ENCODE measurements around the gene CMKLR1.

The CMKLR1 gene

GRCh38 chr12:108335349-108336119 lies 3.6 kb downstream of the CMKLR1 start:
- Histone ChIP-seq H3K36me3 (ENCODE audit: insufficient read depth, low read length) (peaks cover 5% of the 10 kb centered on the region; the same call in 1 of the 2 replicates), H3K4me1 (ENCODE audit: insufficient read depth, low read length) (peaks cover 24% of the 10 kb centered on the region; the same call in 1 of the 2 replicates), H3K9me3 (ENCODE audit: control insufficient read depth, insufficient read depth, low read length) (no peaks in the 10 kb centered on the region), H3K9ac (ENCODE audit: low read depth, low read length) (no peak overlapping the region)

DNA sequence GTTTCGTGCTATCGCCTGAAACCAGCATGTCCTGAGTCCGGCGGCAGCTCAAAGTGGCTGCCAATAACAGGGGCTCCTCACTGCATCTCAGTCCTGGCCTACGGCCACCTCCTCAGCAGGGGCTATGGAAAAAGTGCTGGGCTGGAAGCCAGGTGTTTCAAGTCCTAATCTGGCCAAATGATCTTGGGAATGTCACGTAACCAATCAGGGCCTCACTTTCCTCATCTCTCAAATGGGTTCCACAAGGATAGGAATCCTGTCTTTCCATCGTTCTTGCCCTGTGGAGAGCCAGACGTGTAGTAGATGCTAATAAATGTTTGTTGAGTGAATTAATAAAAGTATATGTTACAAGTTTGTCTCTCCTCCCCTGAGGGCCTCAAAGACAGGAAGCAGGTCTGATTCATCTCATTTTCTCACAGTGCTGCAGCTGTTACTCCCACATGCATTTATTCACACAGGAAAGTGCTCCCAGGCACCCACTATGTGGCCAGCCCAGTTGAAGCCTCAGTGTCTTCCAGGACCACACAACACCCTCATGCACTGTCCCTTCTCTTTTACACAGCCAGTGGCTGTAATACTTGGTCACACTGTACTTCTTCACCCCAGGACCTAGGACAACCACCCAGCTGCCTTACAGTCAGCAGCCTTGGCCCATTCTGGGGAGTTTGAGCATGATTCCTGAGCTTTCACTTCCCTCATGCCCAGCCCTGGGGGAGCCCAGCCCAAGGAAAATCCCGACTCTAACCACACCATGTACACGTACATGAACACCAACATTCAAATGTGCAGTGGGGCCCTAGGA lies 5.0 kb downstream of the CMKLR1 start:
- H3K36me3 ChIP-seq (ENCODE audit: insufficient read depth, low read length) = peaks cover 5% of the 10 kb centered on the region; the same call in 1 of the 2 replicates
- H3K9ac ChIP-seq (ENCODE audit: low read depth, low read length) = no peak overlapping the region
- H3K9me3 ChIP-seq (ENCODE audit: control insufficient read depth, insufficient read depth, low read length) = no peaks in the 10 kb centered on the region
- H3K4me1 ChIP-seq (ENCODE audit: insufficient read depth, low read length) = peaks cover 17% of the 10 kb centered on the region; the same call in 1 of the 2 replicates

GRCh38 chr12:108332791-108333382 lies 6.2 kb downstream of the CMKLR1 start:
- Histone ChIP-seq H3K4me1 (ENCODE audit: insufficient read depth, low read length) (peaks cover 17% of the 10 kb centered on the region; the same call in 1 of the 2 replicates), H3K9me3 (ENCODE audit: control insufficient read depth, insufficient read depth, low read length) (no peaks in the 10 kb centered on the region), H3K9ac (ENCODE audit: low read depth, low read length) (no peak overlapping the region), H3K36me3 (ENCODE audit: insufficient read depth, low read length) (peaks cover 5% of the 10 kb centered on the region; the same call in 1 of the 2 replicates)

GRCh38 chr12:108328420-108328819 lies 10.7 kb downstream of the CMKLR1 start:
- Histone ChIP-seq H3K9me3 (ENCODE audit: control insufficient read depth, insufficient read depth, low read length) (no peaks in the 10 kb centered on the region), H3K4me1 (ENCODE audit: insufficient read depth, low read length) (peaks cover 7% of the 10 kb centered on the region; the same call in 1 of the 2 replicates), H3K9ac (ENCODE audit: low read depth, low read length) (no peak overlapping the region), H3K36me3 (ENCODE audit: insufficient read depth, low read length) (no peaks in the 10 kb centered on the region)

DNA sequence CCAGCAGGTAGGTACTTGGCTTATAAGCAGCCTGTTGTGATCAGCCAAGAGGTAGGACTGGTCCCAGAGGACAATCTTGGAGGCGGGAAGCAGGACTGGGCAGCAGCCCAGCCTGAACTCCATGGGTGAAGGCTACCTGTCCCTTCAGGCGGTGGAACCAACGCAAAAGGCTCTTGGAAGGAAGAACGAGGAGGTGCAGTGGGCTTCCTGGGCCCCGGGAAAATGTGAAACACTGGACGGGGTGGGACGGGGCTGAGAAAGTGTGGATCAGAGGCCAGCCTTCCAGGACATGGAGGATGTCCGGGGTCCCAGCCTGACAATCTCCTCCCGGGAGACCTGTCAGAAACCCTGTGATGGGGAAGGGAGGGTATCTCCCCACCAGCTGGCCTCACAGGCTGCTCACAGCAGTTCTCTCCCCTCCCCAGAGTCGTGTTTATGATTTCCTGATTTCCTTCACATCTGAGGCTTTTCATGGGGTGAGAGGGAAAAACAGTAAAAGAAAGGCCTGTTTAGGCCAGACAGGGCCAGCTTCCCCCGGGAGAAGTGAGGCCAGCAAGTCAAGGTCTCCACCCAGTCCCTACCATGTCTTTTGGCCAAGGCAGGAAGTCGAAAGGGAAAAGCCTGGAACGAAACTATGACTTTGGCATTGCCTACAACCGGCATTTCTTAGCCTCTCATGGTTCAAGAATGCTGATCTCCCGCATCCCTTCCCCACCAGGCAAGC lies 11.3 kb downstream of the CMKLR1 start:
- Histone ChIP-seq H3K9me3 (ENCODE audit: control insufficient read depth, insufficient read depth, low read length) (no peaks in the 10 kb centered on the region), H3K9ac (ENCODE audit: low read depth, low read length) (no peak overlapping the region), H3K4me1 (ENCODE audit: insufficient read depth, low read length) (peaks cover under 1% of the 10 kb centered on the region; the same call in 1 of the 2 replicates), H3K36me3 (ENCODE audit: insufficient read depth, low read length) (no peaks in the 10 kb centered on the region)

DNA sequence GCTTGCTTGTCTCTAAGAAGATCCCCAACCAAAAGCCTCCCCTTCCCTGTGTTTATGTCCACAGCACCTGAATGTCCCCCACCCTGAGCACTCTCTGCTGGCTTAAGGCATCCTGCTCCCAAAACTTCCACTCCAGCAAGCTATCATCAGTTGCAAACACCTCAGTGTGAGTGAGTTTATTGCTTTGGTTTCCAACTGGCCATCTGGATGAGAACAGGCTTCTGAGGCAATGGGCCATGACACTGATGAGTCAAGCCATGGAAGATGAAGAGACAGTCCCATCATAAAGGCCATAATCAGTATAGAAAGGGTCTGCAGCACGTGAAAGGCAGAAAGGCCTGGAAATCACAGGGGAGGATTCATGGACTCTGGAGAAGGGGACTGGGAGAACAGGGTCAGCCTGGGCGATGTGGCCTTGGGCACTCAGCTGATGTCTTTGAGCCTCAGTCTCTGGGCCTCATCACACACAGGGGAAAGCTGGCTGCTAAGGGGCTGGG lies 12.8 kb downstream of the CMKLR1 start:
- H3K9ac ChIP-seq (ENCODE audit: low read depth, low read length) = no peak overlapping the region
- H3K36me3 ChIP-seq (ENCODE audit: insufficient read depth, low read length) = no peaks in the 10 kb centered on the region
- no peaks in the 10 kb centered on the region for H3K9me3 ChIP-seq (ENCODE audit: control insufficient read depth, insufficient read depth, low read length)
- peaks cover 10% of the 10 kb centered on the region; the same call in 1 of the 2 replicates for H3K4me1 ChIP-seq (ENCODE audit: insufficient read depth, low read length)

- Histone ChIP-seq H3K9ac (ENCODE audit: low read depth, low read length) (no peak overlapping the region), H3K4me1 (ENCODE audit: insufficient read depth, low read length) (peaks cover 17% of the 10 kb centered on the region), H3K9me3 (ENCODE audit: control insufficient read depth, insufficient read depth, low read length) (no peaks in the 10 kb centered on the region), H3K36me3 (ENCODE audit: insufficient read depth, low read length) (no peaks in the 10 kb centered on the region)
Observed at GRCh38 chr12:108325549-108325948, 13.6 kb downstream of the CMKLR1 start.

GRCh38 chr12:108325018-108325358 lies 14.1 kb downstream of the CMKLR1 start:
- Histone ChIP-seq H3K4me1 (ENCODE audit: insufficient read depth, low read length) (peaks cover 17% of the 10 kb centered on the region), H3K36me3 (ENCODE audit: insufficient read depth, low read length) (no peaks in the 10 kb centered on the region), H3K9ac (ENCODE audit: low read depth, low read length) (no peak overlapping the region), H3K9me3 (ENCODE audit: control insufficient read depth, insufficient read depth, low read length) (no peaks in the 10 kb centered on the region)

DNA sequence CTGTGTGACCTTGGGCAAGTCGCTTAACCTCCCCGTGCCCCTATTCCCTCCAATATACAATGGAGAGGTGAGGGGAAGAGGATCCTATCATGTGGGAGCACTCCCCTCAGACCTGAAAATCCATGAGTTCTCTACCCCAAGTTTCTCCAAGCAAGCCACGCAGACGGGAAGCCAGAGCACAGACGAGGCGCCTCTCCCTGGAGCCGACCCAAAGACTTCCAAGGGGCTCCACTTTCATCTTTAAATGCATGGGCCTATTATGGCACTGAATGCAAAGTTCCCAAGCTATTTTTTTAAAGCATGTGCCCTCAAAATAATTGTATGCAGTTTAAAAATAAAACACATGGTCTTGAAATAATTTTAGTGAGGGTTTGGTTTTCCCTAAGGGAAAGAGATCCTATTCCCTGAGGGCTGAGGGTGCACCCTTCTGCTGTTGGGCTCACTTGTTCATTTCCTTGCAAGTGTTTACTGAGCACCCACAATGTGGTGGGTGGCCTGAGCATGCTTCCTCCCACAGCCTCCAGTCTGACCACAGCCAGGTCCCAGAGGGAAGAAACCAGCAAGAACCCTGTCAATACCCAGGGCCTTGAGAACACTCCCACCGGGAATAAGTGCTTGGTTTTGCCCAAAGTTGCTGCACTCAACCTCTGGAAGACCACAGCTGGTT lies 14.6 kb downstream of the CMKLR1 start:
- H3K9ac ChIP-seq (ENCODE audit: low read depth, low read length) = no peak overlapping the region
- peaks cover 17% of the 10 kb centered on the region for H3K4me1 ChIP-seq (ENCODE audit: insufficient read depth, low read length)
- no peaks in the 10 kb centered on the region for H3K9me3 ChIP-seq (ENCODE audit: control insufficient read depth, insufficient read depth, low read length)
- no peaks in the 10 kb centered on the region for H3K36me3 ChIP-seq (ENCODE audit: insufficient read depth, low read length)

DNA sequence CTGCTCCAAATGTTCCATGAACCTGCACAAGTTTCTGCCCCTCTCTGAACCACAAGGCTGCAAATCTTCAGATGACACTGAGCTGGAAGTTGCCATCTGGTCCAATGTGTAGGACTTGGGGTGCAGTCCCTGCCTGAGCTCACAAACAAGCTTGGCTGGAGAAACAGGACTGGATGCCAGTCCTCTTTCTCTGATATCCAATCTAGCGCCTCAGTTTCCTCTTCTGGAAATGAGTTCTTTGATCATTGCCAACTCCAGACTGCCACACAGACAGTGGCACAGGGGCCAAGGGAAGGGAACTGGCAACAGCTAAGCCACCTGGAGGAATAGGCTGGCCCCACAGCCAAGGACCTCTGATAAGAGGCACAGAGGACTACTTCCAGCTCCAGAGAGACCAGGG lies 15.5 kb downstream of the CMKLR1 start:
- Histone ChIP-seq H3K9ac (ENCODE audit: low read depth, low read length) (no peak overlapping the region), H3K36me3 (ENCODE audit: insufficient read depth, low read length) (no peaks in the 10 kb centered on the region), H3K4me1 (ENCODE audit: insufficient read depth, low read length) (peaks cover 17% of the 10 kb centered on the region), H3K9me3 (ENCODE audit: control insufficient read depth, insufficient read depth, low read length) (no peaks in the 10 kb centered on the region)

- H3K4me1 ChIP-seq (ENCODE audit: insufficient read depth, low read length) = peaks cover 17% of the 10 kb centered on the region
- no peak overlapping the region for H3K9ac ChIP-seq (ENCODE audit: low read depth, low read length)
- H3K36me3 ChIP-seq (ENCODE audit: insufficient read depth, low read length) = no peaks in the 10 kb centered on the region
- no peaks in the 10 kb centered on the region for H3K9me3 ChIP-seq (ENCODE audit: control insufficient read depth, insufficient read depth, low read length)
Observed at GRCh38 chr12:108322998-108323397, 16.1 kb downstream of the CMKLR1 start.

DNA sequence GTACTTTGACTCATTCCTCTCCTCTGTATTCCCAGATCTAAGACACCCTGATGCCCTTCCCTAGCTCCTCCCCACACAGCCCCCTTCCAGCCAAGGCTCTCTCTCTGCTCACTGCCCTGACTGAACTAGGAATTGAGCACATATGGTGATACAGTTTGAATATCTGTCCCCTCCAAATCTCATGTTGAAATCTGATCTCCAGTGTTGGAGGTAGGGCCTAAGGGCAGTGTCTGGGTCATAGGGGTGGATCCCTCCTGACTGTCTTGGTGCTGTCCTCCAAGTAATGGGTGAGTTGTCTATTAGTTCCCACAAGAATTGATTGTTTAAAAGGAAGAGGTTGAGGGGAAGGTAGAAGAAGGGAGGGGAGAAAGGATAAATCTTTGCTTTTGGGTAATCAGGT lies 17.4 kb downstream of the CMKLR1 start:
- peaks cover 23% of the 10 kb centered on the region for H3K4me1 ChIP-seq (ENCODE audit: insufficient read depth, low read length)
- no peaks in the 10 kb centered on the region for H3K36me3 ChIP-seq (ENCODE audit: insufficient read depth, low read length)
- no peak overlapping the region for H3K9ac ChIP-seq (ENCODE audit: low read depth, low read length)
- H3K9me3 ChIP-seq (ENCODE audit: control insufficient read depth, insufficient read depth, low read length) = no peaks in the 10 kb centered on the region

DNA sequence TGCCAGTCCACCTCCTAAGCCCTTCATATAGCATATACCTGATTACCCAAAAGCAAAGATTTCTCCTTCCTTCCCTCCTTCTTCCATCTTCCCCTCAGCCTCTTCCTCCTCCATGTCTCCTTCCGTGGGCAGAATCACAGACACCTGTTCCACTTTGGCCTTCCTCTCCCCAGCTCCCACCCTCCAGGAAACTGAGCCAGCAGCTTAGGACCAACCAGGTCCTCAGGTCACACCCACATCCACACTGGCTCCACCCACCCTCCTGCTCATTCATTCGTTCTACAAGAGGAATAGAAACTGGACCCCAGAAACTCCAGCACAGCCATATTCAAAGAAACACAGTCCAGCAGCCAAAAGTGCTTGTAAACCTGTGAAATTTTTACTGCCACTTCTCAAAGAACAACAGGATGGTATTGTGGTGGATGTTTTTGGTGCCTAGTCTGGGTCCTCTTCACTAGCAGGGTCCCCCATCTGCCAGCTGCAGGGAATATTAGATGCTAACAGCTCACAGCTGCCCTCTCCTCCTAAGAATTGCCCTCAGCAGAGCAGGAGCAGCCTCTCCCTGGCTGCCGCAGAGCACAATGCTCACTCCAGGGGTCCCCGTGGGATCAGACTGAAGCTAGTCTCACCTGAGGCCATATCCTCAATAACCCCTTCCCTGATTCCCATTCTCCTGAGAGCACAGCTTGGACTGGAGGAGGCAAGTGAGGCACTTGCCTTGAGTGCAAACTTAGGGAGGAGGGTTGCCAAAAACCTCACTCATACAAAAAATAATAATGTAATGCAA lies 18.4 kb downstream of the CMKLR1 start:
- Histone ChIP-seq H3K36me3 (ENCODE audit: insufficient read depth, low read length) (no peaks in the 10 kb centered on the region), H3K9me3 (ENCODE audit: control insufficient read depth, insufficient read depth, low read length) (no peaks in the 10 kb centered on the region), H3K4me1 (ENCODE audit: insufficient read depth, low read length) (peaks cover 31% of the 10 kb centered on the region), H3K9ac (ENCODE audit: low read depth, low read length) (no peak overlapping the region)

Data from ES-I3 (cell line).